ENCODE results near the gene DAP. TPM values are rescaled to one million over a fixed set of nuclear protein-coding genes. Genes with fewer than 3 reads are reported as not detected.
"Not testable (repeated sequence)": the region's sequence is repeated elsewhere in the genome, so short reads cannot be mapped to it uniquely, and the experiment has no call there.

The DAP gene
- total RNA-seq, 4 donors from 2014 or later: 52.0 to 138 (median 111) TPM

DNA sequence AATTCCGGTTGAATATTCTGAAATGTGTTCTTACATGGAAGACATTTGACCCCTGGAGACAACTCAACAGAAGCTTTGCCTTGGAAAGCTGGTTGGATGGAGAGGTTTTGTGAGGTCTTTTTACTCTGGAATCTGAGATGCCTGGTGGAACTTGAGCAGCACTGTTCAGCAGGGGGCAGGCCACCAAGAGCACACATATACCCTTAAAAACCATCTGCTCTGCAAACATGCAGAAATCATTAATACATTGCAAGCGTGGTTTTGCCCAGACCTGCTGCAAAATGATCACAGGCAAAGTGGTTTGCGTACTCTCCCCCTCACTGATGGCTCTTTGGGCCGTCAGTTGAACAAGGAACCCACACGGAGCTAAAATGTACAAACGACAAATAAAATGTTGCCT, 32.8 kb upstream of the DAP start:
- Histone ChIP-seq H3K4me1 (no peaks in the 10 kb centered on the region), H3K36me3 (no peaks in the 10 kb centered on the region), H3K27ac (no peak overlapping the region), H3K27me3 (no peaks in the 10 kb centered on the region), H3K9me3 (no peaks in the 10 kb centered on the region), H3K4me3 (no peak overlapping the region)
- DNase-seq: no peak
- TF ChIP-seq POLR2A (IDR thresholded peaks at IDR 0.05): no peak
- TF ChIP-seq, protein P1, sequence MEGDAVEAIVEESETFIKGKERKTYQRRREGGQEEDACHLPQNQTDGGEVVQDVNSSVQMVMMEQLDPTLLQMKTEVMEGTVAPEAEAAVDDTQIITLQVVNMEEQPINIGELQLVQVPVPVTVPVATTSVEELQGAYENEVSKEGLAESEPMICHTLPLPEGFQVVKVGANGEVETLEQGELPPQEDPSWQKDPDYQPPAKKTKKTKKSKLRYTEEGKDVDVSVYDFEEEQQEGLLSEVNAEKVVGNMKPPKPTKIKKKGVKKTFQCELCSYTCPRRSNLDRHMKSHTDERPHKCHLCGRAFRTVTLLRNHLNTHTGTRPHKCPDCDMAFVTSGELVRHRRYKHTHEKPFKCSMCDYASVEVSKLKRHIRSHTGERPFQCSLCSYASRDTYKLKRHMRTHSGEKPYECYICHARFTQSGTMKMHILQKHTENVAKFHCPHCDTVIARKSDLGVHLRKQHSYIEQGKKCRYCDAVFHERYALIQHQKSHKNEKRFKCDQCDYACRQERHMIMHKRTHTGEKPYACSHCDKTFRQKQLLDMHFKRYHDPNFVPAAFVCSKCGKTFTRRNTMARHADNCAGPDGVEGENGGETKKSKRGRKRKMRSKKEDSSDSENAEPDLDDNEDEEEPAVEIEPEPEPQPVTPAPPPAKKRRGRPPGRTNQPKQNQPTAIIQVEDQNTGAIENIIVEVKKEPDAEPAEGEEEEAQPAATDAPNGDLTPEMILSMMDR (IDR thresholded peaks at IDR 0.05): no peak

DNA sequence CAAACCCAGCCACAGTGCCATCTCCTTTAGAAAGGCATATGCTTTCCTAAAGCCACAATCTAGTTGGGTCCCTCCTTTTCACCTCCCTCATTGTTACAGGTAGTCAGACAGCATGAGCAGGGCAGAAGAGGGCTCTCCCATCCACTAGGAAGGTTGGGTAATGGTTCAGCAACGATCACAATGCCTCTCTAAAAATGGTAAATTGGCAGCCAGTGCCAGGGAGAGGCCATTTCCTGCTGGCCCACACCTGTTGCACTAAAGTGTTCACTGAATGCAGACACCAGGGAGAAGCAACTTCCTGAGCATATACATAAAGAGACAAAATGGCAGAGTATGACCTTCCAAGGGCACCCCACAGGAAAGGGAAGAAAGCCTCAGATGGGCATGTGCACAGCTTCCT, 31.3 kb upstream of the DAP start:
- TF ChIP-seq, protein P1 (IDR thresholded peaks at IDR 0.05): no peak
- TF ChIP-seq POLR2A (IDR thresholded peaks at IDR 0.05): no peak
- Histone ChIP-seq H3K4me1 (no peaks in the 10 kb centered on the region), H3K4me3 (no peak overlapping the region), H3K9me3 (no peaks in the 10 kb centered on the region), H3K36me3 (no peaks in the 10 kb centered on the region), H3K27me3 (no peaks in the 10 kb centered on the region), H3K27ac (no peak overlapping the region)
- DNase-seq: no peak

DNA sequence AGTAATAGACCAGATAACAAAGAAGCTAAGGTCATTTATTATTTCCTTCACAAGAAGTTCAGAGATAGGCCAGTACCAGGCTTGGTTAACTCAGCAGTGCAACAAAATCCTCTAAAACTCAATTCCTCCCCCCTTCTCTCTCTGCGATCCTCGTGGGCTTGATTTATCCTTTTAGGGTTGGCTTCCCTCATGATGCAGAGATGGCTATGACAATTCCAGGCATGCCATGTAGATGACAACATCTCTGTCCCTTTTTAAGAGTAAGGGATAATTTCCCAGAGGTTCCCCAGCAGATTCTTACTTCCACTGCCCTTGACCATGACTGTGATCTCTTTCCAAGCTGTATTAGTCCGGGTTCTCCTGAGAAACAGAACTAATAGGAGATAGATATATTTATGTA, 28.7 kb upstream of the DAP start:
- H3K9me3 ChIP-seq: no peaks in the 10 kb centered on the region
- TF ChIP-seq, protein P1 (IDR thresholded peaks at IDR 0.05): no peak
- TF ChIP-seq POLR2A (IDR thresholded peaks at IDR 0.05): no peak
- H3K36me3 ChIP-seq: no peaks in the 10 kb centered on the region
- H3K27me3 ChIP-seq: no peaks in the 10 kb centered on the region
- DNase-seq: no peak
- no peaks in the 10 kb centered on the region for H3K4me1 ChIP-seq
- no peak overlapping the region for H3K4me3 ChIP-seq
- no peak overlapping the region for H3K27ac ChIP-seq

DNA sequence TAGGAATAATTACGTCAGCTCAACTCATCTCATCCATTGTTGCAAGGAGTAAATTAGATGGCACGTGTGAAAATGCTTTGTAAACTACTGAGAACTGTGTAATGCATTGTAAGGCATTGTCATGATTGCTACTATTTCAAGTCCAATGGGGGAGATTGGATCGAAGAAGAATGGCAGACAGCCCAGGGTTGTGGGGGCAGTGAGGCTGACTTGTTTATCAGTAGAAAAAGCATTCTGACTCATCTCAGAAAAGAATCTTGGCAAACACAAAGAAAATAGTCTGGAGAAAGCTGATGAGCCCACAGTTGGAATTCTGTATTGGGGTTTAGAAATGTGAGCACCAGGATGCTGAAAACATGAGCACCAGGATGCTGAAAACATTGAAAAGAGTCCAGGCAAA, 28.0 kb upstream of the DAP start:
- Histone ChIP-seq H3K9me3 (no peaks in the 10 kb centered on the region), H3K27ac (peak overlapping the region in 2 of 4 donors; percentile 16 to 25), H3K36me3 (no peaks in the 10 kb centered on the region), H3K27me3 (no peaks in the 10 kb centered on the region), H3K4me1 (no peaks in the 10 kb centered on the region), H3K4me3 (no peak overlapping the region)
- DNase-seq: peak in 2 of 3 donors; percentile 20 to 57
- TF ChIP-seq, protein P1 (IDR thresholded peaks at IDR 0.05): no peak
- TF ChIP-seq POLR2A (IDR thresholded peaks at IDR 0.05): no peak

DNA sequence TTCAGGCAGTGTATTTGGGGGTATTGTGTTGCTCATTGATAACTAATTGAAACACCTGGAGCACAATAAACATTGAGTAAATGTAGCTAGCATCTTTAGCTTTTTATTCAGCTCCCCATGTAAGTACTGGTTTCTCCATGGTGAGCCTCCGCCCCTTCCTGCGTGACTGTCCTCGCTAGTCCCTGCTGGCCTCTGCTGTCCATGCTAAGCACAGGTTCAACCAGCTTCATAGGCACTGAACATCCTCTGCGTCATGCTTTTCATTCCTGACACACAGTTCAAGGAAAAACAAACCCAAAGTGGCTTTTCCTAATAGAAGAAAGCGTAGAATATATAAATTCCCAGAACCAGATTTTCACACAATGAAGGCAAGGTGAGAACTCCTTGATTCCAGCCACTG, 27.3 kb upstream of the DAP start:
- H3K9me3 ChIP-seq: no peaks in the 10 kb centered on the region
- H3K4me1 ChIP-seq: no peaks in the 10 kb centered on the region
- TF ChIP-seq POLR2A (IDR thresholded peaks at IDR 0.05): no peak
- TF ChIP-seq, protein P1 (IDR thresholded peaks at IDR 0.05): no peak
- DNase-seq: no peak
- no peak overlapping the region for H3K4me3 ChIP-seq
- H3K27me3 ChIP-seq: no peaks in the 10 kb centered on the region
- peak overlapping the region in 1 of 4 donors; percentile 16 for H3K27ac ChIP-seq
- H3K36me3 ChIP-seq: no peaks in the 10 kb centered on the region

DNA sequence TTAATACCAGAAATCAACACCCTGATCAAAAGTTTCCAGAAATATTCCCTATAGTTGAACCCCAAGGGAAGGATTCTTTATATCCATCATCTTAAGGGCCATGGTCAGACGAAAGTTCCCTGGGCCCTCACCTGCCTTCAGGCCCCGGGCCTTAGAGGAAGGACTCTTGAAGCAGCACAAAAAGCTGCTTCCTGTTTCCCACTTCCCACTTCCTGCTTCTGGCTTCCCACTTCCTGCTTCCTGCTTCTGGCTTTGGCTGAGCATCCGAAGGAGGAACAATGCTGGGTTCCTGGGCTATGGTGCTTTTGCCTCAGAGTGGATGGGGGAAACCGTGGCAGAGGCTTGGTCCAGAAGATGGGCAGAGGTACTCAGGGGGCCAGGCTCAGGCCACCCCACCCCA, 25.8 kb upstream of the DAP start:
- TF ChIP-seq, protein P1 (IDR thresholded peaks at IDR 0.05): no peak
- H3K4me3 ChIP-seq: no peak overlapping the region
- DNase-seq: no peak
- no peaks in the 10 kb centered on the region for H3K9me3 ChIP-seq
- no peaks in the 10 kb centered on the region for H3K27me3 ChIP-seq
- no peaks in the 10 kb centered on the region for H3K36me3 ChIP-seq
- H3K4me1 ChIP-seq: no peaks in the 10 kb centered on the region
- no peak overlapping the region for H3K27ac ChIP-seq

DNA sequence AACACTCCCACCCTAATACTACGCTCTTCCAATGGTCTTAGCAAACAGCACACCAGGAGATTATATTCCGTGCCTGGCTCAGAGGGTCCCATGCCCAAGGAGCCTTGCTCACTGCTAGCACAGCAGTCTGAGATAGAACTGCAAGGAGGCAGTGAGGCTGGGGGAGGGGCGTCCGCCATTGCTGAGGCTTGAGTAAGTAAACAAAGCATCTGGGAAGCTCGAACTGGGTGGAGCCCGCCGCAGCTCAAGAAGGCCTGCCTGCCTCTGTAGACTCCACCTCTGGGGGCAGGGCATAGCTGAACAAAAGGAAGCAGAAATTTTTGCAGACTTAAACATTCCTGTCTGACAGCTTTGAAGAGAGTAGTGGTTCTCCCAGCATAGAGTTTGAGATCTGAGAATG, 19.2 kb upstream of the DAP start:
- H3K9me3 ChIP-seq, H3K4me3 ChIP-seq, H3K4me1 ChIP-seq, H3K27me3 ChIP-seq, H3K36me3 ChIP-seq, DNase-seq, H3K27ac ChIP-seq: not testable (repeated sequence)

Measured in Peyer's patch (tissue), 4 donors.